GM21619 (cell line): ENCODE data around the gene C9orf50.
"Not testable (repeated sequence)": the region's sequence is repeated elsewhere in the genome, so short reads cannot be mapped to it uniquely, and the experiment has no call there.

Source experiments
- ATAC-seq: cut with Tn5 transposase; IDR thresholded peaks from one replicate; pipeline ENCODE4 v1.9.1; 2021; ENCODE audit not compliant: unreplicated experiment

The C9orf50 gene

DNA sequence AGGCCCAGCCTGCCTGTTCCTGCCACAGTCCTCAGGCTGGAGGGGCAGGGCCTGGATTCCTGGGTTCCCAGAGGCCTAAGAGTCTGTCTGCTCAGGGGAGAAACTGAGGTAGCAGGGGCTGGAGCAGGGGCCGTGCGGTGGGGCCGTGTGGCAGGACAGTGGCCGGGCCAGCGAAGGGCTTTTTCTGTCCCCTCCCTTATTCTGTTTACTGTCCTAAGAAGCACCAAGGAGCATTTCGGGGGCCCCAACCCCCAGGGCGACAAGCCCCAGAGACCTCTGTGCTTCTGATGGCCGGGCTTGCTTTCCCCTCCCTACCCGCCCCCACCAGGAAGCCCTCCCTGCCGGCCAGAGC lies 27.8 kb upstream of the C9orf50 start:
- ATAC-seq: no peak

DNA sequence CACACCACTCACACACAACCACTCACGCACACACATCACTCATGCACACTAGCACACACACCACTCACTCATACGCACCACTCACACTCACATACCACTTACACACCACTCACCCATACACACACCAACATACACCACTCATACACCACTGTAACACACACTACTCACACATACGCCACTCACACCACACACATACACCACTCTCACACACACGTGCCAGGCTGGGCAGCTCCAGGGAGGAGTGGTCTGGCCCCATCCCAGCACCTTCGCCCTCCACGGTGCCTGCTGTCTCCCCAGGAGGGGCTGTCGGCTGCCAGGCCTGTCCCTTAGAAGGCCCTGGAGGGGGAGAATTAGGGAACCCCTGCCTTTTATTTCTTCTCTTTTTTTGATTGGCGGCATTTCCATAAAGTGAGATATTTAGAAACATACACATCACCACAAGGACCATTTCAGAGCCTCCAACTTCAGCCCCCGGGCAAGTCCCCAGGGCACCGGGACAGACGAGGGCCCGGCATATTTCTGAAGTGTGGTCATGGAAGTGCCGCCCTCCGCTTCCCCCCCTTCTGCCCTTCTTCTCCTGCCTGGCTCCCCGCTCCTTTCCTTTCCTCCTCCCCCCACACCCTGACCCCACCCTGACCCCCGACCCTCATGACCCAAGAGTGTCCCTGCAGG lies 27.3 kb upstream of the C9orf50 start:
- no peak for ATAC-seq

- no peak for ATAC-seq
Measured at GRCh38 chr9:129647635-129648034, 26.7 kb upstream of the C9orf50 start.

GRCh38 chr9:129646654-129647053 lies 25.8 kb upstream of the C9orf50 start:
- no peak for ATAC-seq

GRCh38 chr9:129646252-129646651 lies 25.4 kb upstream of the C9orf50 start:
- ATAC-seq: no peak

GRCh38 chr9:129644902-129645301 lies 24.0 kb upstream of the C9orf50 start:
- no peak for ATAC-seq

DNA sequence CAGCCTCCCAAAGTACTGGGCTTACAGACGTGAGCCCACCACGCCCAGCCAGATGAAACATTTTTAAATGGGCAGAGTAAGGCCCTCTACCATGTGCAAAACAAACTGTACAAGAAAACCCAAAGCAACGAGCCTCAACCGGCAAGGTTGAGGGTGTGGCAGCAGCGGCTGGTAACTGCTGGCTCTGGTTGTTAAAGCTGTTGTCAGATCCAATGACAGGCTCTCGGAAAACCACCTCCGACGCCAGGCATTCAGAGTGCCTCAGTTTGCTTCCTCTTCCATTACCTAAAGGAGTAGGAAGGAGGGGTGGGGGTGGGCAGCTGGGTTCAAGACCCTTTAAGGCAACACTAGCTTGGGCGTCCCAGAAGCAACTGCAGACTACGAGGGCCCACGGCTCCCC lies 23.5 kb upstream of the C9orf50 start:
- no peak for ATAC-seq

- no peak for ATAC-seq
Measured at GRCh38 chr9:129643706-129644105, 22.8 kb upstream of the C9orf50 start.

GRCh38 chr9:129641750-129642585 lies 21.1 kb upstream of the C9orf50 start, which contains the start of gene ASB6:
TSS of gene ASB6 (minus strand) at chr9:129642151. CDS start at chr9:129641999, 152 bp downstream.
- ATAC-seq: peak; percentile 86

DNA sequence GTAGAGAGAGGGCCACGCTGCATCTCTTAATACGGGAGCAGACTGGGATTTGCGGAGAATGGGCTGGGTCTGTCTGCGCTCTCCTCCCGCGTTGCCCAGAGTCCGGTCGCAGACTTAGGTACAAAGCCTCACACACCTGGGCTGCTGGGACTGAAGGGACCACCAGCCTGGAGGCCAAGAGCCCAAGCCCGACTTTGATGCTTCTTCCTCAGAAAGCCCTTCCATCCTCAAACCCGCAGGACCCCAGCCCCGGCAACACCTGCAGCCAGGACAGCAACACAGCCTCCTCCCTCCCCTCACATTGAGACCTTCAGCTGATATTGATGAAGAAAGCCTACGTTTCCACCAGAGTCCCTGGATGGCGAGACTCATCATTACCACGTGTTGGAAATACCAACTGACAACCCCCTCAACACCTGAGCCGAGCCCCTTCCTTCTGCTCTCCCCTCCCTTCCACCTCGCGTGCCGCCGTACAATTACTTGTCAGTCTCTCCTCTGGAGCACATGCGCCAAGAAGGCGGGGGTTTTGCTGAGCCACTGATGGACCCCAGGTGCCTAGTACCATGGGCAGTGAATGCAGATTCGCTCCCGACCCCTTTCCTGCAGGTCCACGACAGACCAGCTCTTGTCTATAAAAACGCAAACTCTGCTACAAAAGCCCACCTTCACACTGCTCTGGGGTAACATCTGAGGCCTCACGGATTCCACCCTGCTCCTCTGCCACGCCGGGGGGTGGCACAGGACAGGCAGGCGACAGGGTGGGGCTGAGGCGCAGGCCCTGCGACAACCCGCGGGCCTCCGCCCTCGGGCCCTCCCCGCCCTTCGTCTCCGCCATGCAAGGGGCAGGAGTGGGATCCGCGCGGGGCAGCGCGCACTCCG lies 20.2 kb upstream of the C9orf50 start:
- ATAC-seq: peak; percentile 5

GRCh38 chr9:129640086-129640870 lies 19.4 kb upstream of the C9orf50 start:
- ATAC-seq: no peak

GRCh38 chr9:129639756-129640085 lies 18.8 kb upstream of the C9orf50 start:
- no peak for ATAC-seq

DNA sequence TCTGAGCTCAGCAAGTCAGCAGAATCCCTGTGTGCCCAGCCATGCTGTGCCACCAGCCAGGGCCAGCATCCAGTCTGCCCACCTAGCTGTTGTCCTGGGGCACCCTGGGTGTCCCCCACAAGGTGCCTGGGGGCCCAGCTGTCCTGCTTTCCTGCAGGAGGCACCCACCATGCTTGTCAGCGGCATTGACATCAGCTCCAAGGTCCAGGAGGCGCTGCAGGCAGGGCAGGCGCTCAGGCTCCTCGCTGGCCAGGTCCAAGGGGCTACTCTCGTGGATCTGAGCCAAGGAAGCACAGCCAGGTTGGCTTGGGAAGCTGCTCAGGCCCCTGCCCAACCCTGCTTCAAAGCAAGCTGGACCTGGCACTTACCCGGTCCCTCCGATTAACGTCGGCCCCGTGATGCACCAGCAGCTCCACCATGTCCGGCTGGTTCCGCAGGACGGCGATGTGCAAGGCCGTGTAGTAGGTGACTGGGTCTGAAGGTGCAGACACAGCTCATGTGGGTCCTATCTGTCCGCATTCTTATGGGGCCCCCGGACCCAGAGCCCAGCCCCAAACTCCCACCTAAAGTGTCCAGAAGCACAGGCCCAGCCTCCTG lies 18.2 kb upstream of the C9orf50 start:
- no peak for ATAC-seq

DNA sequence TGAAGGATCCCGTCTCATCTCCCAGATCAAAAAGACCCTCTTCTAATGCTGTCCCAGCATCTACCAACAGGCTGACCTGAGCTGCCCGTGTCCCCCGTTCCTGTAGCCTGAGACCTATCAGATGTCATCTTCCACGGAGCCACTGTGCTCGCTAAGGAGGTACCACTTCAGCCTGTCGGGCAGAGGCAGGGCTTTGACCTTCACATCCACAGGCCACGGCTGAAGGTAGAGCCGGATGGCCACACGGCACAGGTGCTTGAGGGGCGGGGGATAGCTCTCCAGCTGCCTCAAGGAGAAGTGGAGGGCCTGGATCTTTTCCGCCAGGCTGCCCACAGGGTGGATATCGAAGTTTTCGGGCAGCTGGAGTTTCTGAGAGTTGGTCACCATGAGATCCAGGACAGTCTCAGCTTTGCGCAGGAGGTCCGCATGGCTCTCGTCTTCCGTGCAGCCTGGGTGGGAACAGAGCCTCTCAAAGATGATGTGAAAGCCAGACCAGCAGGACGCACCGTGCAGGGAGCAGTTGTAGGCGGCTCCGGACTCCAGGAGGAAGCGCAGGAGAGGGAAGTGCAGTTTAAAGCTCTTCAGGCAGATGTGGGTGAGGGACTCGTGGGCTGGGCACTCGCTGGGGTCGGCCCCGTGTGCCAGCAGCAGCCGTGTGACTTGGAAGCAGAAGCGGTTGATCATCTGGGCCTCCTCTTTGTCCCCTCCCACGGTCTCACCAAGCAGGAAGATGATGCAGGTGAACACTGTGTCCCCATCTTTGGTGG lies 17.0 kb upstream of the C9orf50 start:
- no peak for ATAC-seq

GRCh38 chr9:129637102-129637501 lies 16.2 kb upstream of the C9orf50 start:
- no peak for ATAC-seq

DNA sequence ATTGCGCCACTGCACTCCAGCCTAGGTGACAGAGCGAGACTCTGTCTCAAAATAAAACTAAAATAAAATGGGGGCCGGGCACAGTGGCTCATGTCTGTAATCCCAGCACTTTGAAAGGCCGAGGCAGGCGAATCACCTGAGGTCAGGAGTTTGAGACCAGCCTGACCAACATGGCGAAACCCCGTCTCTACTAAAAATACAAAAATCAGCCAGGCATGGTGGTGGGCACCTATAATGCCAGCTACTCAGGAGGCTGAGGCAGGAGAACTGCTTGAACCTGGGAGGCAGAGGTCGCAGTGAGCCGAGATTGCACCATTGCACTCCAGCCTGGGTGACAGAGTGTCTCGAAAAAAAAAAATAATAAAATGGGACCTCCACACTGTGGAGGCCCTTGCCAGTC lies 15.4 kb upstream of the C9orf50 start:
- not testable (repeated sequence) for ATAC-seq

DNA sequence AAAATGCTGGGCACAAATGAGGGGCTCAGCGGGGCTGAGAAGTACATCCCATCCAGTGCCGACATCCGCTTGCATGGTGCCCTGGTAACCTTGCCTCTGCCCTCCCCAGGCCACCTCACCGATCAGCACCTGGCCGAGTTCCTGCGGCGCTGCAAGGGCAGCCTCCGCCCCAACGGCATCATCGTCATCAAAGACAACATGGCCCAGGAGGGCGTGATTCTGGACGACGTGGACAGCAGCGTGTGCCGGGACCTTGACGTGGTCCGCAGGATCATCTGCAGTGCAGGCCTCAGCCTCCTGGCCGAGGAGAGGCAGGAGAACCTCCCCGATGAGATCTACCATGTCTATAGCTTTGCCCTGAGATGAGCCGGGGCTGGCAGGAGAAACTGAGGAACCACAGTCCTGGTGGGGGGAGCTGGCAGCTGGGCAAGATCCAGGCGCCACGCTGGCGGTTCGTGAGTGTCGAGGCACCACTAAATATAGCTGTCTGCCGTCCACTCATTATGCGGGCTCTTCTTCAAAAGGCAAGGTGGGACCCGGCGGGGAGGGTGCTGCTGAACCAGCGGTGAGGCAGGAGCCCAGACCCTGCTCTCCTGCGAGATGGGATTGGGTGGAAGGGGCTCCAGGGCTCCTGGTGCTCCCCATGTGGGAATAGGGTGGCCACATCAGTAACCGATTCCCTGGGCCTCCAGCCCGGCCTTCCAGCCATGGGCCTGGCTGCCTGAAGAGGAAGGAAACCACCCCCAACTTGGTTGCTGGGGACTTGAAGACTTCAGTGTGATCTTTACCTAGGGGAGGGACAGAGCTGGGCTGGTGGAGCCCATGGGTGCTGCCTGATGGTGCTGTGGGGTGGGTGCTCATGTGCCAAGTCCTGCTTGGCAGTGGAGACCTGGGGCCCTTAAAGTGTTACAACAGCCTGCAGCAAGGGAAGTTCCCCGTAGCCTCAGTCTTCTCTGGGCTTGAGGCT lies 14.5 kb upstream of the C9orf50 start:
- ATAC-seq: no peak

DNA sequence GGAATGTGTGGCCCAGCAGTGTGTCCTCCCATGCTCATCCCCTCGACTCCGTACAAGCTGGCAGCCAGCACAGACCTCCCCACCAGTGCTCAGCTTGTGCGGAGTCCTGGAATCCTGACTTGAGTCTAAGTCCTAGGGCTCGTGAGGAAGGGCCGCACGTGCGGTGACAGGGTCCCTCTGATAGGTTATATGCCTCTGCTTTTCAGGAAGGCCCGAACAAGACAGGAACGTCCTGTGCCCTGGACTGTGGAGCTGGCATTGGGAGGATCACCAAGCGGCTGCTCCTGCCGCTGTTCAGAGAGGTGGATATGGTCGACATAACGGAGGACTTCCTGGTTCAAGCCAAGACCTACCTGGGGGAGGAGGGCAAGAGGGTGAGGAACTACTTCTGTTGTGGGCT lies 12.9 kb upstream of the C9orf50 start:
- no peak for ATAC-seq

DNA sequence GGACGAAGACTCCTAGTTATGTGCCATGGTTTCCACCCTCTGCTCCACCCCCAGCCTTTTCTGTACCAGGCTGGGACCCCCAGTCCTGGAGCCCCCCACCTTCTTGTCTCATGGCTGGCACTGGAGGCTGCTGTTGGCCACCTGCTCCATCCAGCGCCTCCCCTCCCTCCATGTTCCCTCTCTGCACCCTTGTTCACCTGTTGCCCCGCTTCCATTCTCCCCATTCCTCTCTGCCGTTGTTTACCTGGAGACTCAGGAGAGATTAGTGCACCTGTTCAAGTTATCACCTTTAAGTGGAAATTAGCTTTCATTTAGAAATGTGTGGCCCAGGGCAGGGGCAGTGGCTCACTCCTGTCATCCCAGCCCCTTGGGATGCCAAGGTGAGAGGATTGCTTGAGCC lies 12.3 kb upstream of the C9orf50 start:
- no peak for ATAC-seq
